G401.6 (cell line): ENCODE measurements around the gene CYP26B1.

Source experiments
- FAIRE-seq: peaks from 2 replicates; lab custom pipeline; 2012; peaks lifted over from hg19 to GRCh38; lab: Jason Lieb, UNC

CYP26B1 gene, protein sequence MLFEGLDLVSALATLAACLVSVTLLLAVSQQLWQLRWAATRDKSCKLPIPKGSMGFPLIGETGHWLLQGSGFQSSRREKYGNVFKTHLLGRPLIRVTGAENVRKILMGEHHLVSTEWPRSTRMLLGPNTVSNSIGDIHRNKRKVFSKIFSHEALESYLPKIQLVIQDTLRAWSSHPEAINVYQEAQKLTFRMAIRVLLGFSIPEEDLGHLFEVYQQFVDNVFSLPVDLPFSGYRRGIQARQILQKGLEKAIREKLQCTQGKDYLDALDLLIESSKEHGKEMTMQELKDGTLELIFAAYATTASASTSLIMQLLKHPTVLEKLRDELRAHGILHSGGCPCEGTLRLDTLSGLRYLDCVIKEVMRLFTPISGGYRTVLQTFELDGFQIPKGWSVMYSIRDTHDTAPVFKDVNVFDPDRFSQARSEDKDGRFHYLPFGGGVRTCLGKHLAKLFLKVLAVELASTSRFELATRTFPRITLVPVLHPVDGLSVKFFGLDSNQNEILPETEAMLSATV

DNA sequence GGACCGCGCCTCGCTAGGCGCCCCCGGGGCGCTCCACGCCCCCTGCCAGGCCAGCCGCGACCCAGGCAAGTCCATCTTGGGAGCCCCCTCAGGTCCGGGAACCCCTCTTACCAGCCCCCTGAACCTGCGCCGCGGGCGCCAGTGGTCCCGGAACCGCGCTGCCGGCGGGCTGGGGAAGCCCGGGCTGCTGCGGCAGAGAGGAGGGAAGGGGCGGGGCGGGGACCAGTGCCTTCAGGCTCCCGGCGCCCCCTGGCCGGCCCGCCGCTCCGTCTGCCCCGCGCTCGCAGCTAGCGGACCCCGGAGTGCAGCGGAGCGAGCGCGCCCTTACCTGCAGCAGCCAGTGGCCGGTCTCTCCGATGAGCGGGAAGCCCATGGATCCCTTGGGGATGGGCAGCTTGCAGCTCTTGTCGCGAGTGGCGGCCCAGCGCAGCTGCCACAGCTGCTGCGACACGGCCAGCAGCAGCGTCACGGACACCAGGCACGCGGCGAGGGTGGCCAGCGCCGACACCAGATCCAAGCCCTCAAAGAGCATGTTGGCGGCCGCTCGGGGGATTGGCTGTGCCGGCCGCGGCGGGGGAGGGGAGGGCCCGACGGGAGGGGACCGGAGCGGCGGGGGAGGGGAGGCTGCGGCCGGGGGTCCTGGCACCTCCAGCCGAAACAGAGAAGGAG is at the start of gene CYP26B1:
CYP26B1 (minus strand) TSS at position 560 of the 669 bp plus-strand sequence; CDS start at position 532, 28 bp downstream.
- no peak for FAIRE-seq

DNA sequence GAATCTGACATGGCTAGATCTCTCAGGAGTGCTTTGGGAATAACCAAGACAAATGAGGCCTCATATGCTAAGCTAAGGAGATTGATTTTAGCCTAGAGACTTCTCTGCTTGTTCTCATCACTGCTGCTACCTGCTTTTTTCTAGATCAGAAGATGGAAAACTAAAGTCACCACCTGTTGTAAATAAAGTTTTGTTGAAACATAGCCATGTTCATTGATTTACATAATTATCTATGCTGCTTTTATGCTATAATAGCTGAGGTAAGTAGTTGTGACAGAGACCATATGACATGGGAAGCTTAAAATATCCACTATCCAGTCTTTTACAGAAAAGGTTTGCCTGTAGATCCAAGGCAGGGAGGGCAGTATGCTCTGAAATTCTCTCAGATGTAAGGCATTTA is 46.1 kb upstream of the CYP26B1 start:
- no peak for FAIRE-seq

DNA sequence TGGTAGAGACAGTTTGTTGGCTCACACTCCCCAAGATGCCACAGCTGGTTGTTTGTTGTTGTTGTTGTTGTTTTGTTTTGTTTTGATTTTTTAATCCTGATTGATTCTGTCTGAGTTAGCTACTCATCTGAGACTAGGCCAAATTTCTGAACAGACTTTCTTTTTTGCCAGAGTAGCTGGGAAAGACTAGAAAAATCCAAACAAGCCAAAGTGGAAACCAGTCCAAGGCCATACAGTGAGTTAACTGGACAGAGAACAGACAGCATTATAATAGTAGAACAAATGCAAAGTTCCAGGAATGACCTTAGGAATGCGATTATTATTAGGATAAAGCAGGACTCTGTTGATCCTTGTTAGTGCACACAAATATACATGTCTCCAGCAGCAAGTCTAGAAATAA is 43.8 kb upstream of the CYP26B1 start:
- FAIRE-seq: no peak

DNA sequence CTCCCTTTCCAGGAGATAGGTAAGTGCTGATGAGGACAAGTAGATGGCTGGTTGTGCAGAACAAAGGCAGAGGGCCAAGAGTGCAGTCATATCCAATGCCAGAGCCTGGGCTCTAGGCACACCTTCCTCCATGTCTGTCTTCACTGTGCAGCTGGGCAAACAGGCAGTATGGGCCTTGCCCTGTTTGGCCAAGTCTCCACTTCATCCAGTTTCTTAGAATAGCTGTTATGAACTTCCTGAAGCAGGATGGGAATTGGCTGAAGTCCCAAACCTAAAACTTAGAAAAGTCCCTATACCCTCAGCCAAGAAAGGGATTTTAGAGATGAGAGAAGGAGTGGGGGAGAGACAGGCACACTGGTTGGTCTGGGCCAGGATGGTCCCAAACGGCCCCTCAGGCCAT is 37.5 kb upstream of the CYP26B1 start:
- FAIRE-seq: no peak

DNA sequence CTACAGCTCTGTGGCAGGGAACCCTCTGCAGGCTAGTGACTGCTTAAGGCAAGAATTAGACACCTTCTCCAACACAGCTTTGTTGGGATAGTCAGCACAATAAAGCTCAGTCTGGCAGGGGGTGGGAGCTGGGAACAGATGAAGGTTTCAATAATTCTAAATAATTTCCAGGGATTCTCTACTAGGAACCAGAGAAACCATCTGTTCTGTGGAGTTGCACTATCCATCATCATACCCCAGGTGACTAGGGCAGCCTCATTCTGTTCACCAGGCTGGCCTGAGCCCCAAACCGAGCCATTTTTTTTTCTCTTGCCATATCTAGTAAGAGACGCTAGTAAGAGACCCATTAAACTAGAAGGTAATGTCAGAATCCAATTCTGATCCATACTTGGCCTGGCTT is 35.8 kb upstream of the CYP26B1 start:
- FAIRE-seq: no peak

DNA sequence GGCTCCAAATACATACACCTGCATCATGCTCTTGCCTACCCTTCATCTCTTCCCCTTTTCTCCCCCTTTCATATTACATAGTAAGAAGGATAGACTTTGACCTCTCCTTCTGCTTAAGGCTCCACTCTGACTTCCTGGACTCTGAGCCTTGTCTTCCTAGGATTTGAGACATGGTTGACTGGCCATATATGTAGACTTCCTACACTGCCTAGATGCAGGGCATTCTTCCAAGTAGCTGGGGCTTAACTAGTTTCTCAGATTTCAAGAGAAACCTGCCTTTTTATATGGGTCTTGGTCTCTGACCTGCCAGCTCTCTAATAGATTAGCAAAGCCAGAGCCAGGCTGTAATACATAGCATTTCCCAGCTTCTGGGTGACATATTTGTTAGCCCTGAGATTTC is 35.4 kb upstream of the CYP26B1 start:
- FAIRE-seq: no peak

DNA sequence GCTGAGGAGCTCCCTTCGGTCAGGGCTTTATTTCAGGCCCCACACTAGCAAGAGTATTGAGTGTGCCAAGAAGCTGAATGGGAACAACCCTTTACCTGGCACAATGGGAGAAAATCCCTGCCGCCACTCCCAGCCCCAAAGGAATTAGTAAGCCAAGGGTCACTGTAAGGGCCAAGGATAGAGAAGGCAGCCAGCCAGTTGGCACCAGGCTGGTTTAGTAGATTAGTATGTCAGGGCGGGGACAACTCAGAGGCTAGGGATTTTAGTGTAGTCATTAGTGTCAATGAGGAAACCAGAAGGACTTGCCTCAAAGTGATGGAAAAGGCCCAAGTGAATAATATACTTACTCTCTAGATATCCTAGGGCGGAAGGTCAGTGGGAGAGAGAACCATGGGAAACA is 34.9 kb upstream of the CYP26B1 start:
- FAIRE-seq: no peak

DNA sequence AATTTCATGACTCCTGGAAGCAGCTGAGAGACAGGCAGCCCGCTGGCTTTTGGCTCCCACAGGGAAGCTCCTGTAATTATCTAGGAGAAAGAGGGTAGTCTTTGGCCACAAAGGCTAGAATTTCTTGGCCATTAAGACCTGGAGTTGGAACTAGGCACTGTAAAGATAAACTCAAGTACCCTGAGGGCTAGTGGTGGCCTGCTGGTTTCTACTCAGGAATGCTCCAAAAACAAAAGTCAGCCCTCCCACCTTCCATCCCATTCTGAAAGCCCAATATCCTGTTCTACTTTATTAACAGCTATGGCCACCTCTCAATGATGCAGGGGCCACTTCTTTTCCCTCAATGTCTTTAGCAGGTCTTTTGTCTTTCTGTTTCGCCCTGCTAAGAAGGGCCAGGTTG is 34.0 kb upstream of the CYP26B1 start:
- no peak for FAIRE-seq

DNA sequence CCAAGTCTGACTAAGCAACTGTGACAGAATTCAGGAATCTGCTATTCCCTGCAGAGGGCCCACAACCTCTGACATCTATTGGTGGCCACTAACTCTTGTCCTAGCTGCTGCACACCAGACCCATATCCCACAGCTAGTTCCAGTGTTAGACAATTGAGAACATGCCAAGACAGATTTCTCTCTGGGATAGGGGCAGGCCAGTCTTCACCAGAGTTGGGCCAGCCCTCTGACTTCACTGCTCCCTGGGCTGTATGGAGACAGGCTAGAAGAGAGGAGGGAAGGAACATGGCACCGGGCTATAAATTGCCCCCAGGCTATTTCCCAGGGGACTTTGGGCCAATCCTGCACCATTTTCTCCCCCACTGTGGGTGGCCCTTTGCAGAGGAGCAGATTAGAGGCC is 32.7 kb upstream of the CYP26B1 start:
- no peak for FAIRE-seq

DNA sequence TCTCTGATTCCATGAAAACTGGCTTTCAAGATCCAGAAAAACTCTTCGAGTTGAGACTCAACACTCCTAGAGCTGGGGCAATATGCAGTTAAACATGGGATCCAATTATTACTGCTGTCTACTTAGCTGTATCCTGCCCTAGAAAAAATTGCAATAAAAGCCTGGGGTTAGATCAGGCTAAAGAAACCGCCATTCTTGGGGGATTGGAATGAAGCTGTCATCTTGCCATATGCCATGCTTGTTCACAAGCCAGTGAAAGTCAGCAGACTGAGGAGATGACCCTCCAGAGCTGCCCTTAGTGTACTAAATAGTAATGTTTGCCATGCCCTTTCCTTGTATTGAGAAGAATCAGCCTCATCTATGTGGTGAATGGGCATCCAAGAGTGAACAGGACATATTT is 30.9 kb upstream of the CYP26B1 start:
- FAIRE-seq: no peak

DNA sequence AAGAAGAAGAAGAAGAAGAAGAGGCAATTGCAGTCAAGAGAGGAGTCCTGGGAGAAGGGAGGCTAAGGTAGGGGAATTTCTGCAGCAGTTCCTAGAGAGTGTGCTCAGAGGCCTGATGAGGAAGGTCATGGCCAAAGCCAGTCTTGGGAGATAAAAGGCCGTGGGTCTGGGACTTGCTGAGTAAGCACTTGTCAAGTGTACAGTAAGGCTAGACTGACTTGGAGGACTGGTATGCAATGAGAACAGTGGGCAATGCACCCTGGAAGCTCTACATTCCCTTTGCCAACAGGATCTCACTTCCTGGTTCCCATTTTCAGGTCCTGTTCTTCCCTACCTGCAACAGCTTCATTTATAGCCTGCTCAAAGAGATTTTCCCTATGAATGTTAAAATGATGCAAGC is 28.6 kb upstream of the CYP26B1 start:
- no peak for FAIRE-seq

DNA sequence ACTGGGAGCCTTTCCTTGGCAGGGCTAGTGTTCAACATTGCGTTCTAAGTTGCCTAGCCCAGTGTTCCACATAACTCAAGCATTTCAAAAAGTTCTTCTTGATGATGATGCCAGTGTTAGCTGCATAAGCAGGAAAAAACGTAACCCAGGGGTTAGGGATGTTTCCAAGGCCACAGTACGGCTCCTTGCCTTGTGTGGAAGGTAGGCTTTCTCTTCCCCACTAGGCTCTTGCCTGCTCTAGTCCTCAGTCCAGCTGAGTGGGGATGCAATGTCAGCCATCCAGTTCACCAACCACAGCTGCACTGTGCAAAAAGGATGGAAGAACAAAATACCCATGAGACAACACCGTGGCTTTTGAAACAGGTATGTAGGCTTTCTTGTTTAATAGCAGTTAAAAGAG is 28.0 kb upstream of the CYP26B1 start:
- no peak for FAIRE-seq

DNA sequence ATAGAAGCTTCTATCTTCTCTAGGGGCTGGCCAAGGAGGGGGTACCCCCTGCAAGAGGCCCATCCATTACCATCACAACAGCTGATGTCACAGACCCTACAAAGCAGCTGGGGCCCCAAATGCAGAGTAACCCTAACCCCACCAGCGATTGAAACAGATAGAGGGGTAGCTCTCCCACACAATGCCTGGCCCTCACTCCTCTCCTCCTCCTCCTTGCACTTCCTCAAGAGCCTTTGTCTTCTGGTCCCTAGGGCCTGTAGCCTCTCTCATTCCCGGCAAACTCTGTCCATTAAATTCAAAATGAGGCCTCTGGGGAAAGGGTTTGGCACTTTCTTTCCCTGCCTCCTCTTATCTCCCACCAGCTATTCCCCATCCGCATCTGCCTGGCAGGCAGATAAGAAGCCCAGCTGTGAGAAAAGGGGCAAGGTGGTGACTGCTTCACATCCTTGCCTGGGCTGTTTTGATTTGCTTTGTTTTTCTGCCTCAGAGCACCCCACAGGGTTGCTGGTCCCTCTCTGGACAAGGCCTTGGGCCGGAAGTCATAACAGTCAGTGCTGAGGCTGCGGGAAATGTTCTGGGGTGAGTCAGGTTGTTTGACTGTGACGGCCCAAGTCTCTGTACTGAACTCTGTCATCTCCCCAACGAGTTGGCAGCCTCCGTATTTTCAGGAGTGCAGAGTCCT is 26.1 kb upstream of the CYP26B1 start:
- no peak for FAIRE-seq

DNA sequence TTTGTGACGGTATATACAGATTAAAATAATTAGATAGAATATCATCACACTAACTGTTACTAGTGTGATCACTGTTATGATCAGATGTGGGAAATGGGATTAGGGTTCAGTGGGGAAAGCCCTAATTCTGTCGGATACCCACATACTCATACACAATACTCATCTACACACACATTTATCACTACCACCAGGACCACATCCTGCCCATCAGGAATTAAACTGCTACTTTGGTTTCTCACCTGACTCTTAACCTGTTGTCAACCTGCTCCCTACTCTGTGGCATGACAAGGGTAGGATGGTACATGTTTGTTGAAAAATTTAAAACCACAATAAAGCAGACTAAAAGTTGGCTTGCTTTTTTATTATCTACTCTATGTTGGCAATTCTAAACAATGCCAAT is 24.8 kb upstream of the CYP26B1 start:
- FAIRE-seq: no peak

DNA sequence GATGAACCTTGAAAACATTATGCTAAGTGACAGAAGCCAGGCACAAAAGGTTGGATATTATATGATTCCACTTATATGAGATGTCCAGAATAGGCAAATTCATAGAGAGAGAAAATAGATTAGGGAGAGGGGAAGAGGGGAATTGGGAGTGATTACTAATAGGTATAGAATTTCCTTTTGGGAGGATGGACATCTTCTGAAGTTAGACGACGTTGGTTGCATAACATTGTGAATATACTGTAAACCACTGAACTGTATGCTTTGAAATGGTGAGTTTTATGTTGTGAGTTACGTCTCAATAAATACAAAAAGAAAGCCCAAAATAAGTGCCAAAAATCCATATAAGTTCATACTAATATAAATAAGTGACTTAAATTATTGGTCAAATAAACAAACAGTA is 18.6 kb upstream of the CYP26B1 start:
- FAIRE-seq: no peak

DNA sequence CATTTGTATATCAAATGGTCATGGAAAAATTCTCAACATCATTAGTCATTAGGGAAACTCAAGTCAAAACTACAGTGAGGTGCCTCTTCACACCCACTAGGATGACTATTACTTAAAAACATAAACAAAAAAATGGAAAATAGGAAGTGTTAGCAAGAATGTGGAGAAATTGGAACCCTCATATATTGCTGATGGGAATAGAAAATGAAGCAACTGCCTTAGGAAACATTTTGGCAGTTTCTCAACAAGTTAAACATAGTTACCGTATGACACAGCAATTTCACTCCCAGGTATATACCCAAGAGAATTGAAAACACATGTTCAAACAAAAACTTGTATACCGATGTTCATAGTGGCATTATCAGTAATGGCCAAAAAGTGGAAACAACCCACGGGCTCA is 18.1 kb upstream of the CYP26B1 start:
- no peak for FAIRE-seq

DNA sequence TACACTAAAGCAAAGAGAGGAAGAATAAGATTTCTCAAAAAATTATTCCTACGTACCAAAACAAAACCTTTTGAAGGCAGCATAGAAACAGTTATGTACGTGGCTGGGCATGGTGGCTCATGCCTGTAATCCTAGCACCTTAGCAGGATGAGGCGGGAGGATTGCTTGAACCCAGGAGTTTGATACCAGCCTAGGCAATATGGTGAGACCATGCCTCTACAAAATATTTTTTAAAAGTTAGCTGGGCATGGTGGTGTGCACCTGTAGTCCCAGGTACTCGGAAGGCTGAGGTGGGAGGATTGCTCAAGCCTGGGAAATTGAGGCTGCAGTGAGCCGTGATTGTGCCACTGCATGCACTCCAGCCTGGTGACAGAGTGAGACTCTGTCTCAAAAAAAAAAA is 14.9 kb upstream of the CYP26B1 start:
- no peak for FAIRE-seq

DNA sequence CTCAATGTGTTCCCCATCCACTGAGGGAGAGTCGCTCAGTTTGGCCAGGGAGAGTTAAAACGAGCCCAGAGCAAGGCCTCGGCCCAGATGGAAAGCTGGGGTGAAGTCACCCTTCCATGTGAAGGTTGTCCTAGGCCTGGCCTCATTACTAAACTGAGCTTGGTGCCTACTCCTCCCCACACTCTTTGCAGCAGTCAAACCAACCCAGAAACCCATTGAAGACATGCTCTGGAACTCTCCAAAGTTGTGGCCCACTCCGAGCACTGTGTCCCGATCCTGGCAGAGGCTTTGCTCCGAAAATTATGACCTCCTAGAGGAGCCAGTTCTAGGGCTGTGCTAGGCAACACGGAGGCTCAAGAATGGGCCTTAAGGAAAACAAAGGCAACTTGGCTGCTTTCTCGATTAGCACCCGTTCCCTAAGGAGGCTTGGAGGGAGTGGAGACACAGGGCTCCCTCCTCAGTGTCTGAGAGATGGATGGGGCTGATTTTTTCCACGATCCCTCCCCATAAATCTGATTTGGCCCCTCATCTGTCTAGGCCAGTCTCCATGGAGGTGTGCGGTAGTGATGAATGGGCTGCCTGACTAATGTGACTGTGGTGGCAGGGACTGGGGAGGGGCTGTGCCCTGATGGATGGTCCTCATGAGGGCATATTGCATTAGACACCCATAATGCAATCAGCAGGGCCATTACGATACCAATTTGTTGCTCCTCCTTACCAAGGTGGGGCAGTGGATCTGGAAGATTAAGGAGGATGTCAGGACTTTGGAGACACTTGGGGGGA is 11.7 kb upstream of the CYP26B1 start:
- no peak for FAIRE-seq

DNA sequence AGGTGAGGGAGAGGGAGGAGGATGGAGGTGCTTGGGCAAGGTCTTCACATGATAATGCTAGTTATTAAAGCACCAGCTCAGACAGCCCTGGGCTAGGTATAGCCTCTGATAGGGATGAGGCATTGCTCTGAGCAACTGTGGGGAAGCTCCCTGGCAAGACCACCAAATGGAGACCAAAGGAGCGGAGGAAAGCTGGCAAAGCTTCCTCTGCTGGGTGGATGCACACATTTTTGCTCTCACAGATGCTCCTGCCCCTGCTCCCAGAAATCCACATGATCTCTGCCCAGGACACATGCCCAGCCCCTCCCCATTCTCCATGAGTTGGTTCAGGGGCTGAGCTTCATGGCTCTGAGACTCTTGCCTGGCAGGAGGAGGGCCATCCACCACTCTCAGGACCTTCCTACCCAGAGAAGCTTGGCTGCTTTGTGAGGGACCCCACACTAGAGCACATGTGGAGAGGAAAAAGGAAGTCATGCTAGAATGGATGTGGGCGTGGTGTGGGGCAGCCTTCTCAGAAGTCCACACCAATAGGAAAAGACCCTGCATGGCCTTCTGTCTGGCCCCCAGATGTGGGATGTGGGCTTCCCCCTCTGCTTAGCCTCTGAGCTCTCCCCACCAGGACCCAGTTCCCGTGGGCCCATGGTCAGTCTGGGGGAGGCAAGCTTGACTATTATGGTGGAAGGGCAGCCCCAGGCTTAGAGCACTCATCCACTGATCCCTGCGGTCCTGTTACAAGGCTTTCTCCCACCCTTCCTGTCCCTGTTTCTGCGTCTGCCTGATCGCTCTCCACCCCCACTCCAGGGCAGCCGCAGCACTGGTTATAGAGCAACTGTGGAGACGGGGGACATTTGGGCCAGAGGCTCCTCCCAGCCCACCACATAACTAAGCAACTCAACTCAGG is 10.5 kb upstream of the CYP26B1 start:
- no peak for FAIRE-seq

DNA sequence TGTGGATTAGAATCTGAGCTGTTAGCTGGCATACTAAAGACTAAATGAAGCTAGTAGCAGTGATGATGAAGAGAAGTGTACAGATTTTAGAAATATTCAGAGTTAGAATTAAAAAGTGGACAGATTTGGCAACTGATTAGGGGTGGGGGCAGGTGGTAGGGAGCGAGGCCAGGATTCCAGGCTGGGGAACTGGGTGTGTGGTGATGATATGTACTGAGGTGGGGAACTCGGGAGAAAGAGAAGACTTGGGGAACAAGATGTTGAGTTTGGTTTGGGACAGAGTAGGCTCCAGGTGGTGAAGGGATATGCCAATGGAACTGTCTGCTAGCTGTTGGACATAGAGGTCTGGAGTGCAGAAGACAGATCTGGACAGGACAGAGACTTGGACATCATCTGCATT is 9.2 kb upstream of the CYP26B1 start:
- FAIRE-seq: no peak

DNA sequence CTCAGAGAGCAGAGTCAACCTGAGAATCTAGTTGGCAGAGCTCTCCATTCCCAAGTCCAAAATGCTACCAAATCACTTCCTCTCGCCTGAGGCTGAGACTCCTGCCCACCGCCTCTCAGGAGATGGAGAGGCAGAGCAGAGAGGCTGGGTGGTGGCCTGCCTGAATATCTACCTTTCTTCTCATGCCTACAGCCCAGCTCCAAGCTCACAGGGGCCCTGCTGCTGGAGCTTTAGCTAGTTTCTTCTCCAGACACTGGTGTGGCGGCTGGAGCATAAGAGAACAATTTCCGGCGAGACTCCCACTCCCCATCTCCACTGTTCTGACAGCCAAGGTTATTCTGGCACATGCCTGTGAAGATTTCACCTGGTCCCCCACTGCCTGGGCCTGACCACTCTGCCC is 8.1 kb upstream of the CYP26B1 start:
- FAIRE-seq: no peak
